KOPT-K1 (cell line): ENCODE data around the gene ARRDC1.
A peak's percentile ranks its signal among the peaks of the same experiment; 100 is the strongest.
"Not testable (repeated sequence)": the region's sequence is repeated elsewhere in the genome, so short reads cannot be mapped to it uniquely, and the experiment has no call there.

Source experiments
- H3K27ac ChIP-seq: fragments of 200-600 bp; sonication (generic); 2 replicates; pipeline ENCODE4 v1.5.1; 2016; ENCODE audit warnings: antibody characterized with exemption, mild to moderate bottlenecking, low read depth, low read length; ENCODE audit not compliant: poor library complexity, severe bottlenecking
- H3K36me3 ChIP-seq: fragments of 200-600 bp; sonication (generic); 2 replicates; pipeline ENCODE4 v1.5.1; 2017; ENCODE audit warnings: antibody characterized with exemption, mild to moderate bottlenecking, low read length, moderate library complexity; ENCODE audit not compliant: insufficient read depth
- H3K9me3 ChIP-seq: fragments of 200-600 bp; sonication (generic); 2 replicates; pipeline ENCODE4 v1.5.1; 2017; ENCODE audit warnings: antibody characterized with exemption, low read length, mild to moderate bottlenecking; ENCODE audit not compliant: insufficient read depth, poor library complexity, severe bottlenecking

The ARRDC1 gene

GRCh38 chr9:137614631-137615386 lies 9.3 kb downstream of the ARRDC1 start:
- H3K9me3 ChIP-seq, result no peaks in the 10 kb centered on the region
- H3K27ac ChIP-seq, result no peak overlapping the region
- H3K36me3 ChIP-seq, result peaks cover 37% of the 10 kb centered on the region

- Histone ChIP-seq H3K36me3 (peaks cover 37% of the 10 kb centered on the region), H3K9me3 (no peaks in the 10 kb centered on the region), H3K27ac (no peak overlapping the region)
Measured at GRCh38 chr9:137615387-137615871, 9.9 kb downstream of the ARRDC1 start.

GRCh38 chr9:137618105-137619067 lies 12.9 kb downstream of the ARRDC1 start, which contains the start of gene EHMT1:
EHMT1 (plus strand) TSS chr9:137619005; CDS start chr9:137619029, 24 bp downstream.
- peak within 1 kb of the TSS; percentile 87 for H3K27ac ChIP-seq
- peaks cover 40% of the 10 kb centered on the region for H3K36me3 ChIP-seq

GRCh38 chr9:137619240-137620047 lies 14.0 kb downstream of the ARRDC1 start:
- Histone ChIP-seq H3K36me3 (peaks cover 39% of the 10 kb centered on the region), H3K27ac (peak overlapping the region; percentile 75), H3K9me3 (no peaks in the 10 kb centered on the region)

More at GRCh38 chr9:137618105-137619067, 12.9 kb downstream of the ARRDC1 start, which contains the start of gene EHMT1:
- H3K9me3 ChIP-seq, result no peaks in the 10 kb centered on the region

GRCh38 chr9:137620048-137620405 lies 14.5 kb downstream of the ARRDC1 start:
- no peaks in the 10 kb centered on the region for H3K9me3 ChIP-seq
- peak overlapping the region; percentile 75 for H3K27ac ChIP-seq
- H3K36me3 ChIP-seq, result peaks cover 34% of the 10 kb centered on the region

- Histone ChIP-seq H3K9me3 (no peaks in the 10 kb centered on the region), H3K27ac (no peak overlapping the region), H3K36me3 (peaks cover 28% of the 10 kb centered on the region)
Measured at GRCh38 chr9:137620581-137620980, 15.1 kb downstream of the ARRDC1 start.

GRCh38 chr9:137621131-137621757 lies 15.8 kb downstream of the ARRDC1 start:
- peaks cover 23% of the 10 kb centered on the region for H3K36me3 ChIP-seq
- H3K27ac ChIP-seq, result no peak overlapping the region
- H3K9me3 ChIP-seq, result no peaks in the 10 kb centered on the region

- peaks cover 17% of the 10 kb centered on the region for H3K36me3 ChIP-seq
- H3K27ac ChIP-seq, H3K9me3 ChIP-seq: not testable (repeated sequence)
Measured at GRCh38 chr9:137622211-137622610, 16.7 kb downstream of the ARRDC1 start.

GRCh38 chr9:137626464-137626863 lies 21.0 kb downstream of the ARRDC1 start:
- H3K27ac ChIP-seq, result no peak overlapping the region
- H3K9me3 ChIP-seq, result no peaks in the 10 kb centered on the region
- peaks cover 17% of the 10 kb centered on the region for H3K36me3 ChIP-seq

- H3K27ac ChIP-seq, H3K9me3 ChIP-seq: not testable (repeated sequence)
- peaks cover 12% of the 10 kb centered on the region for H3K36me3 ChIP-seq
Measured at GRCh38 chr9:137627406-137627805, 21.9 kb downstream of the ARRDC1 start.

- no peaks in the 10 kb centered on the region for H3K9me3 ChIP-seq
- H3K27ac ChIP-seq, result no peak overlapping the region
- no peaks in the 10 kb centered on the region for H3K36me3 ChIP-seq
Measured at GRCh38 chr9:137630126-137630525, 24.6 kb downstream of the ARRDC1 start.

GRCh38 chr9:137630679-137631078 lies 25.2 kb downstream of the ARRDC1 start:
- Histone ChIP-seq H3K27ac (no peak overlapping the region), H3K9me3 (no peaks in the 10 kb centered on the region), H3K36me3 (no peaks in the 10 kb centered on the region)

- Histone ChIP-seq H3K9me3 (no peaks in the 10 kb centered on the region), H3K36me3 (no peaks in the 10 kb centered on the region), H3K27ac (no peak overlapping the region)
Measured at GRCh38 chr9:137631345-137632229, 26.1 kb downstream of the ARRDC1 start.
